ENCODE measurements around the gene CACHD1.

Gene CACHD1

GRCh38 chr1:64555947-64556346, 86.0 kb downstream of the CACHD1 start:
- DNase-seq = no peak

GRCh38 chr1:64561993-64562392, 92.1 kb downstream of the CACHD1 start:
- no peak for DNase-seq

GRCh38 chr1:64563958-64564565, 94.1 kb downstream of the CACHD1 start:
- DNase-seq = no peak

- DNase-seq = no peak
Observed at GRCh38 chr1:64564891-64565290, 95.0 kb downstream of the CACHD1 start.

GRCh38 chr1:64567426-64568170, 97.7 kb downstream of the CACHD1 start:
- no peak for DNase-seq

- no peak for DNase-seq
Observed at GRCh38 chr1:64568171-64568450, 98.2 kb downstream of the CACHD1 start.

GRCh38 chr1:64569411-64569810, 99.5 kb downstream of the CACHD1 start:
- DNase-seq = no peak

GRCh38 chr1:64570267-64570855, 100.4 kb downstream of the CACHD1 start:
- no peak for DNase-seq

- no peak for DNase-seq
Observed at GRCh38 chr1:64572222-64572900, 102.4 kb downstream of the CACHD1 start.

GRCh38 chr1:64574301-64574700, 104.4 kb downstream of the CACHD1 start:
- no peak for DNase-seq

GRCh38 chr1:64575881-64576676, 106.2 kb downstream of the CACHD1 start:
- DNase-seq = no peak

GRCh38 chr1:64578270-64578973, 108.5 kb downstream of the CACHD1 start:
- no peak for DNase-seq

- DNase-seq = no peak
Observed at GRCh38 chr1:64579767-64580166, 109.8 kb downstream of the CACHD1 start.

- DNase-seq = no peak
Observed at GRCh38 chr1:64581135-64581842, 111.4 kb downstream of the CACHD1 start.

GRCh38 chr1:64581843-64582185, 111.9 kb downstream of the CACHD1 start:
- no peak for DNase-seq

GRCh38 chr1:64584479-64584878, 114.5 kb downstream of the CACHD1 start:
- no peak for DNase-seq

GRCh38 chr1:64588876-64589275, 118.9 kb downstream of the CACHD1 start:
- no peak for DNase-seq

GRCh38 chr1:64590316-64590715, 120.4 kb downstream of the CACHD1 start:
- no peak for DNase-seq

- no peak for DNase-seq
Observed at GRCh38 chr1:64594446-64594845, 124.5 kb downstream of the CACHD1 start.

GRCh38 chr1:64595871-64596515, 126.1 kb downstream of the CACHD1 start:
- DNase-seq = no peak

GRCh38 chr1:64597113-64597512, 127.2 kb downstream of the CACHD1 start:
- DNase-seq = no peak

All from suppressor macrophage treated with lipopolysaccharide for 4 hours (primary cell).